GM20000 (cell line): ENCODE measurements around the gene EPB41L4B.
"Not testable (repeated sequence)": the region's sequence is repeated elsewhere in the genome, so short reads cannot be mapped to it uniquely, and the experiment has no call there.

Experiments used
- DNase-seq: peaks from one replicate; pipeline ENCODE4 v3.0.0; 2012; ENCODE audit warnings: low spot score
- CTCF ChIP-seq: IDR thresholded peaks from 2 replicates; pipeline ENCODE4 v1.5.1; 2012; ENCODE audit warnings: mild to moderate bottlenecking, control low read depth; ENCODE audit errors: extremely low read depth, missing control alignments

EPB41L4B gene

GRCh38 chr9:109224751-109225150 lies 96.1 kb downstream of the EPB41L4B start:
- TF ChIP-seq CTCF: no peak
- DNase-seq: no peak

GRCh38 chr9:109218242-109218641 lies 102.6 kb downstream of the EPB41L4B start:
- not testable (repeated sequence) for DNase-seq

- no peak for DNase-seq
- TF ChIP-seq CTCF: no peak
Measured at GRCh38 chr9:109214414-109214813, 106.4 kb downstream of the EPB41L4B start.

- no peak for TF ChIP-seq CTCF
- DNase-seq: no peak
Measured at GRCh38 chr9:109213285-109214121, 107.4 kb downstream of the EPB41L4B start.

GRCh38 chr9:109212768-109213167 lies 108.1 kb downstream of the EPB41L4B start:
- TF ChIP-seq CTCF: no peak
- DNase-seq: no peak

GRCh38 chr9:109206670-109207069 lies 114.2 kb downstream of the EPB41L4B start:
- TF ChIP-seq CTCF: no peak
- DNase-seq: no peak

- no peak for DNase-seq
- no peak for TF ChIP-seq CTCF
Measured at GRCh38 chr9:109205526-109205925, 115.3 kb downstream of the EPB41L4B start.
